T-helper 17 cell (primary cell): ENCODE results near the gene PRR18. TPM values are rescaled to one million over a fixed set of nuclear protein-coding genes. Genes with fewer than 3 reads are reported as not detected.
A peak's percentile ranks its signal among the peaks of the same experiment; 100 is the strongest.

Experiments
- ATAC-seq: fragments of 150-1000 bp; cut with Tn5 transposase; 2 replicates; pipeline ENCODE4 v1.10.0; 2021; ENCODE audit warnings: mild to moderate bottlenecking, moderate library complexity
- DNase-seq, 3 donors: peaks; one replicate each; pipeline versions ENCODE4 v3.0.0 to v3.0.0-alpha.2; 2020 to 2021
- H3K9me3 ChIP-seq: one replicate; pipeline ENCODE4 v1.7.0; 2013; ENCODE audit warnings: low read length, mild to moderate bottlenecking; ENCODE audit not compliant: control insufficient read depth, poor library complexity, severe bottlenecking
- H3K27ac Mint-ChIP-seq: one replicate; pipeline ENCODE4 v1.8.0; 2022; ENCODE audit warnings: mild to moderate bottlenecking, moderate library complexity, mixed read lengths
- H3K27me3 Mint-ChIP-seq: one replicate; pipeline ENCODE4 v1.8.0; 2022; ENCODE audit warnings: mixed read lengths
- H3K36me3 Mint-ChIP-seq: one replicate; pipeline ENCODE4 v1.8.0; 2022; ENCODE audit warnings: low read depth, mixed read lengths
- H3K4me1 Mint-ChIP-seq: one replicate; pipeline ENCODE4 v1.8.0; 2022; ENCODE audit warnings: mild to moderate bottlenecking, mixed read lengths
- H3K4me3 Mint-ChIP-seq: one replicate; pipeline ENCODE4 v1.8.0; 2022; ENCODE audit warnings: mild to moderate bottlenecking, moderate library complexity, mixed read lengths
- total RNA-seq, 4 donors: library from RNA in 2 of 4; stranded (reverse) in 2 of 4; gene quantifications; one replicate each; pipeline ENCODE4 v1.2.3 and lab custom pipeline; 2022 to 2026

PRR18 gene
- total RNA-seq, 2 donors from 2014 or later = not detected

DNA sequence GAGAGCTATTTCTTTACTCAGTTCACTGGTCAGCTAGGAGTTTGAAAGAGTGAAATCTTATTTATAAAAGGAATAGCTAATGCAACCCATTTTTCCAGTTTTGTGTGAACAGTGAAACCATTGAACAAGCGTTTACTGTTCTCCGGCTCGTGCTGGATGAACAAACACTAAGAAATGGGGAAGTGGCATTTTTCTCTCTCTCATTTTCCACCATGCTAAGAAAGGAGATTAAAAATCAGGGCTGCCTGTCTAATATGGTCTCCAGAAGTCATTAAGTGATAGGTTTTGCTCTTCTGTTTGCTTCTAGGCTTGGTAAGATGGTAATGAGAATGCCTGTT is 34.9 kb upstream of the PRR18 start:
- H3K9me3 ChIP-seq = no peaks in the 10 kb centered on the region
- peaks cover 2% of the 10 kb centered on the region for H3K36me3 Mint-ChIP-seq
- peak overlapping the region; percentile 96 for H3K27ac Mint-ChIP-seq
- peaks cover 6% of the 10 kb centered on the region for H3K27me3 Mint-ChIP-seq
- H3K4me1 Mint-ChIP-seq = peaks cover 10% of the 10 kb centered on the region
- ATAC-seq = peak; percentile 10
- peak overlapping the region; percentile 98 for H3K4me3 Mint-ChIP-seq
- no peak for DNase-seq

GRCh38 chr6:166342349-166343149 is 34.4 kb upstream of the PRR18 start, which contains the start of gene SFT2D1:
Gene SFT2D1, minus strand, starts transcription at chr6:166342545. Its CDS starts 64 bp downstream, at chr6:166342481.
- no peaks in the 10 kb centered on the region for H3K9me3 ChIP-seq
- peak within 1 kb of the TSS; percentile 96 for H3K27ac Mint-ChIP-seq
- H3K27me3 Mint-ChIP-seq = peaks cover 6% of the 10 kb centered on the region
- ATAC-seq (peak; percentile 70), DNase-seq (peak; percentile 32 to 50 (median 43))
- H3K4me1 Mint-ChIP-seq = peaks cover 14% of the 10 kb centered on the region
- H3K36me3 Mint-ChIP-seq = peaks cover 2% of the 10 kb centered on the region
- H3K4me3 Mint-ChIP-seq = peak within 1 kb of the TSS; percentile 98

DNA sequence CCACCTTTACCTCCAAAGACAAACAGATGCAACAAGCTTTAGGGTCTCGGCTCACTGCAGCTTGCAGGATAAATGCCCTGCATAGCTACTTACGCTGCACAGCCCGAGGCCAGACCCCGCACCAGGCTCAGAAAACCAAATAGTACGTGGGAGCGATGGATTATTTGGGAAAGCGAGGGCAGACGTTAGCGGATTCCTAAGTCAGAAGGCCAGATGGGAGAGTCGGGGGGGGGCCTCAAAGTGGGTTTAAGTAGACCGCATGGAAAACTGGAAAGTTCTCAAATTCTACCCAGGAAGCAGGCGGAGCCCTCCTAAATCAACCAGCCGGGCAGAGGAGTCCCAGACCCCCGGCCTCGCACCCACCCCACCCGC is 33.8 kb upstream of the PRR18 start:
- DNase-seq (no peak), ATAC-seq (peak; percentile 44)
- H3K4me3 Mint-ChIP-seq = peak overlapping the region; percentile 98
- H3K27ac Mint-ChIP-seq = peak overlapping the region; percentile 96
- no peaks in the 10 kb centered on the region for H3K9me3 ChIP-seq
- H3K4me1 Mint-ChIP-seq = peaks cover 17% of the 10 kb centered on the region
- peaks cover 5% of the 10 kb centered on the region for H3K36me3 Mint-ChIP-seq
- peaks cover 6% of the 10 kb centered on the region for H3K27me3 Mint-ChIP-seq

DNA sequence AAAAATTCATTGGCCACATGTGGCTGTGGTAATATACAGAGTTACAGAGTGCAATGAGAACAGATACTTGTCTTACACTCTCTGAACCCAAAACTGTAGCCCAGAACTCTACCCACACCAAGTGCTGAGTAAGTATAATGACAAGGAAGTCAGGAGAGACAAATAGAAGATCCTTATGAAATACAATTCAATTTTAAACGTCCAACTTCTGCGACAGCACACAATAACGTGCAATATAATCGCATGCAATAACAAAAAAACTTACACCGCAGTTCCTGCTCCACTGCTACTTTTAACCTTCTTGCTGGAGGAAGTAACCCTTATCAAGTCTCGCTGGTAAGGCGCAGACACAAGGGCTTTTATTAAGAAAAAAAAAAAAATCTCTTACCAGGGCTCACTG is 33.3 kb upstream of the PRR18 start:
- H3K36me3 Mint-ChIP-seq = peaks cover 5% of the 10 kb centered on the region
- peaks cover 6% of the 10 kb centered on the region for H3K27me3 Mint-ChIP-seq
- no peak for DNase-seq
- H3K27ac Mint-ChIP-seq = peak overlapping the region; percentile 96
- H3K4me1 Mint-ChIP-seq = peaks cover 20% of the 10 kb centered on the region
- peak; percentile 53 for ATAC-seq
- peak overlapping the region; percentile 98 for H3K4me3 Mint-ChIP-seq
- H3K9me3 ChIP-seq = no peaks in the 10 kb centered on the region

GRCh38 chr6:166338854-166339253 is 30.7 kb upstream of the PRR18 start:
- Mint-ChIP-seq H3K27ac (no peak overlapping the region), H3K36me3 (peaks cover 9% of the 10 kb centered on the region), H3K4me3 (no peak overlapping the region), H3K4me1 (peaks cover 33% of the 10 kb centered on the region), H3K27me3 (no peaks in the 10 kb centered on the region)
- DNase-seq (no peak), ATAC-seq (no peak)
- H3K9me3 ChIP-seq = no peaks in the 10 kb centered on the region

GRCh38 chr6:166336847-166337246 is 28.7 kb upstream of the PRR18 start:
- ATAC-seq (no peak), DNase-seq (no peak)
- Mint-ChIP-seq H3K27ac (no peak overlapping the region), H3K36me3 (peaks cover 13% of the 10 kb centered on the region), H3K4me1 (peaks cover 47% of the 10 kb centered on the region), H3K27me3 (no peaks in the 10 kb centered on the region), H3K4me3 (no peak overlapping the region)
- H3K9me3 ChIP-seq = no peaks in the 10 kb centered on the region

DNA sequence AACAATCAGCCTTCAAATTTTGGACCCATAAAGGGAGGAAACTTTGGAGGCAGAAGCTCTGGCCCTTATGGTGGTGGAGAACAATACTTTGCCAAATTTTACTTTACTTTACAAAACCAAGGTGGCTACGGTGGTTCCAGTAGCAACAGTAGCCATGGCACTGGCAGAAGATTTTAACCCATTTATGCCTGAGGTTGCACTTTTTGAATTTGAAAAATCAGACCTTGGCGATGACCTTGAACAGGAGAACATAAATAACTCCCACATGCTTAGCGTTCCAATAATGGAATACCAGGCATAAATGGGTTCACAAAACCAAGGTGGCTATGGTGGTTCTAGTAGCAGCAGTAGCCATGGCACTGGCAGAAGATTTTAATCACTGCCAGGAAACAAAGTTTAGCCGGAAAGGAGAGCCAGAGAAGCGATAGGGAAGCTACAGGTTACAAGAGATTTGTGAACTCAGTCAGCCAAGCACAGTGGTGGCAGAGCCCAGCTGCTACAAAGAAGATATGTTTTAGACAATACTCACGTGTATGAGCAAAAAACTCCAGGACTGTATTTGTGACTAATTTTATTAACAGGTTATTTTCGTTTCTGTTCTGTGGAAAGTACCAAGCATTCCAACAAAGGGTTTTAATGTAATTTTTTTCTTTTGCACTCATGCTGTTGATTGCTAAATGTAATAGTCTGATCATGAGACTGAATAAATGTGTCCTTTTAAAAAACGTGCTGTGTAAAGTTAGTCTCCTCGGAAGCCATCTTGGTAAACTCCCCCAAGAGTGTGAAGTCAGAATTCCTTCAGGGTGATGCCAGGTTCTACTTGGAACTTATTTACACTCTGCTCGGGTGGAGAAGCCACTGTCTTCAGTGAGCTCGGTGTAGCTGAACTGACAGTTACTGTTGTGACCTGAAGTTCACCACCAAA is 27.4 kb upstream of the PRR18 start:
- H3K4me3 Mint-ChIP-seq = no peak overlapping the region
- ATAC-seq (no peak), DNase-seq (no peak)
- H3K36me3 Mint-ChIP-seq = peaks cover 11% of the 10 kb centered on the region
- H3K27ac Mint-ChIP-seq = no peak overlapping the region
- no peaks in the 10 kb centered on the region for H3K27me3 Mint-ChIP-seq
- no peaks in the 10 kb centered on the region for H3K9me3 ChIP-seq
- peaks cover 44% of the 10 kb centered on the region for H3K4me1 Mint-ChIP-seq

GRCh38 chr6:166334878-166335277 is 26.7 kb upstream of the PRR18 start:
- Mint-ChIP-seq H3K27ac (no peak overlapping the region), H3K4me3 (no peak overlapping the region), H3K36me3 (peaks cover 11% of the 10 kb centered on the region), H3K27me3 (no peaks in the 10 kb centered on the region), H3K4me1 (peaks cover 44% of the 10 kb centered on the region)
- DNase-seq = no peak
- no peaks in the 10 kb centered on the region for H3K9me3 ChIP-seq
- ATAC-seq = no peak

GRCh38 chr6:166333172-166333995 is 25.2 kb upstream of the PRR18 start:
- Mint-ChIP-seq H3K27me3 (no peaks in the 10 kb centered on the region), H3K4me3 (peak overlapping the region; percentile 82), H3K36me3 (peaks cover 11% of the 10 kb centered on the region), H3K4me1 (peaks cover 49% of the 10 kb centered on the region), H3K27ac (peak overlapping the region; percentile 35)
- no peak for DNase-seq
- ATAC-seq = peak; percentile 94
- H3K9me3 ChIP-seq = no peaks in the 10 kb centered on the region

- DNase-seq = no peak
- Mint-ChIP-seq H3K27ac (no peak overlapping the region), H3K36me3 (peaks cover 8% of the 10 kb centered on the region), H3K27me3 (no peaks in the 10 kb centered on the region), H3K4me1 (peaks cover 41% of the 10 kb centered on the region), H3K4me3 (no peak overlapping the region)
- H3K9me3 ChIP-seq = no peaks in the 10 kb centered on the region
- no peak for ATAC-seq
Measured at GRCh38 chr6:166331503-166332415, 23.6 kb upstream of the PRR18 start.

DNA sequence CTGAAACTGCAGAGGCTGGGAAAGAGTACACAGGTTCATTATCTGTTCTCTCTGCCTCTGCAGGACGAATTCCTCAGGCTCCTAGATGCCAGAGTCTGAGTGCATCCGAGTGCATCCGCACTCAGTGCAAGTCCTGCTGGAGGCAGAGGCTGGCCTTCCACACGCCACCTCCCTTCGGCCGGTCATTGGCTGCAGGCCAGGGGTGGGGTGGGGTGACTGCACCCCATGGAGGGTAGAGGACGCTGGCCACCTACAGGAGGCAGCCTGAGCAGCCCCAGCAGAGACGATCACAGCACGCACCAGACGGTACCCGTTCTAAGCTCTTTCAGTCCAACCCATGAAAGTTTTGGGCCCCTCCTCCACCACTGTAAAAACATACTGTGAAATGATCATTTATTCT is 22.4 kb upstream of the PRR18 start:
- DNase-seq = no peak
- Mint-ChIP-seq H3K4me1 (peaks cover 37% of the 10 kb centered on the region), H3K27me3 (no peaks in the 10 kb centered on the region), H3K27ac (no peak overlapping the region), H3K4me3 (no peak overlapping the region), H3K36me3 (peaks cover 8% of the 10 kb centered on the region)
- no peak for ATAC-seq
- H3K9me3 ChIP-seq = no peaks in the 10 kb centered on the region

GRCh38 chr6:166325383-166326042 is 17.3 kb upstream of the PRR18 start:
- Mint-ChIP-seq H3K4me3 (no peak overlapping the region), H3K36me3 (peaks cover 8% of the 10 kb centered on the region), H3K4me1 (peaks cover 7% of the 10 kb centered on the region), H3K27me3 (no peaks in the 10 kb centered on the region), H3K27ac (no peak overlapping the region)
- no peak for ATAC-seq
- no peaks in the 10 kb centered on the region for H3K9me3 ChIP-seq
- DNase-seq = no peak
